Endothelial cell (in vitro differentiated cells): ENCODE data around the gene PUSL1. TPM values are rescaled to one million over a fixed set of nuclear protein-coding genes. Genes with fewer than 3 reads are reported as not detected.

Source experiments
- DNase-seq: peaks from one replicate; pipeline ENCODE4 v3.0.0; 2021; ENCODE audit warnings: low spot score
- H3K27ac Mint-ChIP-seq: one replicate; pipeline ENCODE4 v1.8.0; 2021; ENCODE audit warnings: mixed read lengths, inconsistent platforms; ENCODE audit not compliant: unreplicated experiment
- H3K27me3 Mint-ChIP-seq: one replicate; pipeline ENCODE4 v1.8.0; 2021; ENCODE audit warnings: mild to moderate bottlenecking, moderate library complexity, mixed read lengths, inconsistent platforms; ENCODE audit not compliant: unreplicated experiment
- H3K36me3 Mint-ChIP-seq: one replicate; pipeline ENCODE4 v1.8.0; 2021; ENCODE audit warnings: mild to moderate bottlenecking, low read depth, mixed read lengths, inconsistent platforms; ENCODE audit not compliant: unreplicated experiment
- H3K4me1 Mint-ChIP-seq: one replicate; pipeline ENCODE4 v1.8.0; 2021; ENCODE audit warnings: mild to moderate bottlenecking, mixed read lengths, inconsistent platforms; ENCODE audit not compliant: unreplicated experiment
- H3K4me3 Mint-ChIP-seq: one replicate; pipeline ENCODE4 v1.8.0; 2021; ENCODE audit warnings: mild to moderate bottlenecking, mixed read lengths, inconsistent platforms; ENCODE audit not compliant: unreplicated experiment
- H3K9me3 Mint-ChIP-seq: one replicate; pipeline ENCODE4 v1.8.0; 2021; ENCODE audit warnings: mixed read lengths, inconsistent platforms; ENCODE audit not compliant: unreplicated experiment
- total RNA-seq: library from RNA; stranded (reverse); fragmentation: NEBNext Ultra II Directional; extraction: Animal tissue kit (Norgen Biotek cat#: 25700); gene quantifications from one replicate; pipeline ENCODE4 v1.2.1, GENCODE V29; 2021; ENCODE audit not compliant: unreplicated experiment
- TF ChIP-seq, protein P1 (sequence below): fragments of 200-600 bp; sonication (generic); IDR thresholded peaks from one replicate; pipeline ENCODE4 v1.5.0; 2021; ENCODE audit warnings: antibody characterized with exemption; ENCODE audit not compliant: unreplicated experiment

PUSL1 gene
- total RNA-seq, 1 donor from 2014 or later = 14.0 TPM

DNA sequence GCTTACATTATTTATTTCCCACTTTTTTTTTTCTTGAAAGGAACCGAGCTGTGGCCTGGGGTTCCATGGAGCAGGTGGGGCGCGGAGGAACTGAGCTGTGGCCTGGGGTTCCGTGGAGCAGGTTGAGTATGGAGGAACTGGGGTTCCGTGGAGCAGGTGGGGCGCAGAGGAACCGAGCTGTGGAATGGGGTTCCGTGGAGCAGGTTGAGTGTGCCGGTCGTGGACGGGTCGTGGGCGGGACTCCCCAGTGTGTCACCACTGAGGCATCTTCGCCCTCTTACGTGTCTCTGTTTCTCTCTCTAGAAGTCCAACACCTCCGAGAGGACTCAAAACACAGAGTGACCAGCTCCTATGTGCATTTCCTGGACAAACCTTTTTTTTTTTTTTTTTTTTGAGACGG, 29.4 kb upstream of the PUSL1 start:
- H3K4me3 Mint-ChIP-seq = no peak overlapping the region
- no peaks in the 10 kb centered on the region for H3K9me3 Mint-ChIP-seq

DNA sequence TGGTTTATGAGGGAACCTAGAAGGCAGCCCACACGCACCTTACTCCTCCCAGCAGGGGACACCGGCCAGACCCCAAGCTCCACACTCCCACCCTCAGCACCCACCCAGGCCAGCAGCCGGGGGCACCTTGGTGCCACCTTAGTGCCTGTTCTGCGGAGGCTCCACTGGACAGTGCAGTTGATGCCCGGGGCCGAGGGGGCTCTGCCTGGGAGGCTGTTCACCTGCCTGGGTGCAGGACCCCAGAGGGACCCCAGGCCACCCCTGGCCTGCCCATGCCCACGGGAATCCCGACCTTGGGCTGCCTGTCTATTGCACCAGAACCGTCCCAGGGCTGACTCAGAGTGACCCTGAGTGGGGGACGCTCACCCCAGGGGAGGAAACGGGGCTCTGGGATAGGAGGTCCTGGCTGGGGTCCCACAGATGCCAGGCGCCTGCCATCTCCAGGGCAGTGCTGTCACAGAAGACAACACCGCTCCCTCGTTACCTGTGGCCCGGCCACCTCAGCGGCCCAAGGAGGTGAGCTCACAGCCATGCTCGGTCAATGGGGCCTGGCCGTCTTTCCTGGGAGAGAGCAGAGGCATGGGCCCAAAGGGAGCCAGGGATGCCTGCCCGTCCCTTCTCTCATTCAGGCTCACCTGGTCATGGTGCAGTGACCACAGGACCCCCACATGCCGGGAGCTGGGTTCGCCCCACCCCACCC, 27.5 kb upstream of the PUSL1 start:
- TF ChIP-seq, protein P1, sequence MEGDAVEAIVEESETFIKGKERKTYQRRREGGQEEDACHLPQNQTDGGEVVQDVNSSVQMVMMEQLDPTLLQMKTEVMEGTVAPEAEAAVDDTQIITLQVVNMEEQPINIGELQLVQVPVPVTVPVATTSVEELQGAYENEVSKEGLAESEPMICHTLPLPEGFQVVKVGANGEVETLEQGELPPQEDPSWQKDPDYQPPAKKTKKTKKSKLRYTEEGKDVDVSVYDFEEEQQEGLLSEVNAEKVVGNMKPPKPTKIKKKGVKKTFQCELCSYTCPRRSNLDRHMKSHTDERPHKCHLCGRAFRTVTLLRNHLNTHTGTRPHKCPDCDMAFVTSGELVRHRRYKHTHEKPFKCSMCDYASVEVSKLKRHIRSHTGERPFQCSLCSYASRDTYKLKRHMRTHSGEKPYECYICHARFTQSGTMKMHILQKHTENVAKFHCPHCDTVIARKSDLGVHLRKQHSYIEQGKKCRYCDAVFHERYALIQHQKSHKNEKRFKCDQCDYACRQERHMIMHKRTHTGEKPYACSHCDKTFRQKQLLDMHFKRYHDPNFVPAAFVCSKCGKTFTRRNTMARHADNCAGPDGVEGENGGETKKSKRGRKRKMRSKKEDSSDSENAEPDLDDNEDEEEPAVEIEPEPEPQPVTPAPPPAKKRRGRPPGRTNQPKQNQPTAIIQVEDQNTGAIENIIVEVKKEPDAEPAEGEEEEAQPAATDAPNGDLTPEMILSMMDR = no peak
- H3K27me3 Mint-ChIP-seq = peaks cover 8% of the 10 kb centered on the region
- H3K27ac Mint-ChIP-seq = no peak overlapping the region
- H3K9me3 Mint-ChIP-seq = no peaks in the 10 kb centered on the region
- H3K4me3 Mint-ChIP-seq = no peak overlapping the region
- no peaks in the 10 kb centered on the region for H3K4me1 Mint-ChIP-seq
- no peak for DNase-seq
- H3K36me3 Mint-ChIP-seq = no peaks in the 10 kb centered on the region

More for the DNA sequence above, 29.4 kb upstream of the PUSL1 start:
- no peaks in the 10 kb centered on the region for H3K4me1 Mint-ChIP-seq
- H3K36me3 Mint-ChIP-seq = no peaks in the 10 kb centered on the region
- no peak for DNase-seq
- H3K27ac Mint-ChIP-seq = no peak overlapping the region
- TF ChIP-seq, protein P1 = no peak
- peaks cover 12% of the 10 kb centered on the region for H3K27me3 Mint-ChIP-seq

DNA sequence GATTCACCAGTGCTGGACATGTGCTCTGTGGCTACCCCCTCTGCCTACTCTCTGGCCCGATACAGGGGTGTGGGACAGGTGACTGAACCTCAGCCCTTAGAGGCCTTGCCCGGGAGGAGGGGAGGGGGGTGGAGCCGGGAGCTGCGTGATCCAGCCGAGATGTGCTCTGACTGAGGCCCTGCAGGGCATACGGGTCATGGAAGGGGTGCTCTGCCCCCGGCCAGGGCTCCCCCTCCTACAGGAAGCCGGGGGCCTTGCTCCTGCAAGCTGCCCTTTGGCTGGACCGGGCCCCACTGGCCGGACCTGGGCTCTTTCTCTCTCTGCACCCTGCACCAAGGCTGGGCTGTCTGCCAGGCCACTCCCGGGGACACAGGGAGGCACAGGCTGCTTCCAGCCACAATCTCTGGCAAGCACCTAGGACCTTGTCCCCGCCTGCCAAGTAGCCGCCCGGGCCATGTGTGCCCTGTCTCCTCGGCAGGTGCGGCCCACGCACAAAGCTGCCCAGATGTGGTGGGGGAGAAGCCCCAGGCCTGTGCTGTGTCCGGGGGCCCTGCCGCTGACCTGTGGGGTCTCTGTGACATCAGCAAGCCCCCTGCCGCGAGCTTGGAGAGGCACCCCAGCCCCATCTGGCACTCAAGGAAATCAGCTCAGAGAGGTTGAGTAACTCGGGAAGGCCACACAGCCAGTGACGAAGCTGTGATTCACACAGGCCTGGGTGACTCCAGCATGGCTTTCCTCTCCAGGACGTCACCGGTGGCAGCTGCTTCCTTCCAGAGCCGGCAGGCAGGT, 26.7 kb upstream of the PUSL1 start:
- TF ChIP-seq, protein P1 = no peak
- no peak for DNase-seq
- H3K27me3 Mint-ChIP-seq = peaks cover 7% of the 10 kb centered on the region
- H3K27ac Mint-ChIP-seq = no peak overlapping the region
- H3K36me3 Mint-ChIP-seq = no peaks in the 10 kb centered on the region
- no peak overlapping the region for H3K4me3 Mint-ChIP-seq
- no peaks in the 10 kb centered on the region for H3K9me3 Mint-ChIP-seq
- no peaks in the 10 kb centered on the region for H3K4me1 Mint-ChIP-seq

DNA sequence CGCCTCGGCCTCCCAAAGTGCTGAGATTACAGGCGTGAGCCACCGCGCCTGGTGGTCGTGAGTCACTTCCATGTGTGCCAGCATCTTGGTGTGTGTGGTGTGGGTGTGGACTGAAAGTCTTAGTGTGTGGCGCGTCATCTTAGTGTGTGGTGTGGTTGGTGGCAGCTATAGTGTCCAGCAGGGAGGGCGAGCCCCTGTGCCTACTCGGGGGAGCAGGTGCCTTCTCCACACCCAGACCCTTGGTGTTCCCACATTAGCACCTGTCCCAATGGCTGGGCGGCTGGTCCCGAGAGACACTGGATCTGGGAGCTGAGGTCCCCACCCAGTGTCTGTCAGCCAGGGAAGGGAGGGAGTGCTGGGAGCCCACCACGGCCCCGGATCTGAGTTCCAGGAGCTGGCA, 25.4 kb upstream of the PUSL1 start:
- Mint-ChIP-seq H3K4me1 (no peaks in the 10 kb centered on the region), H3K27ac (no peak overlapping the region), H3K9me3 (no peaks in the 10 kb centered on the region), H3K27me3 (peaks cover 7% of the 10 kb centered on the region), H3K4me3 (no peak overlapping the region), H3K36me3 (no peaks in the 10 kb centered on the region)
- TF ChIP-seq, protein P1 = no peak
- no peak for DNase-seq

DNA sequence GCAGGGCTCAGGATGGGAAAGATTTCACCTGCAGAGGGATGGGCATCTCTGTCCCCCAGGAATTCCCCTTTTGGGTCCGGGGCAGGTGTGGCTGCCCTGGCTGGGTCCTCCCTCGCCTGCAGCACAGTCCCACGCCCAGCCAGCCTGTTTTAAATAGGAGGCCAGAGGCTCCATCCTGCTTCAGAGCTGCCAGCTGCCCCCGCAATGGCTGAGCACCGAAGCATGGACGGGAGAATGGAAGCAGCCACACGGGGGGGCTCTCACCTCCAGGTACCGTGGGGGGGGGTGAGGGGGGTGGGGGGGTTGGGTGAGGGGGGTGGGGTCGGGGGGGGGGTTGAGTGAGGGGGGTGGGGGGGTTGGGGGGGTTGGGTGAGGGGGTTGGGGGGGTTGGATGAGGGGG, 24.6 kb upstream of the PUSL1 start:
- Mint-ChIP-seq H3K9me3 (no peaks in the 10 kb centered on the region), H3K4me1 (no peaks in the 10 kb centered on the region), H3K4me3 (no peak overlapping the region), H3K27ac (no peak overlapping the region), H3K36me3 (no peaks in the 10 kb centered on the region), H3K27me3 (peaks cover 7% of the 10 kb centered on the region)
- TF ChIP-seq, protein P1 = no peak
- no peak for DNase-seq
